Measurements from ENCODE around the gene APOM.
A peak's percentile ranks its signal among the peaks of the same experiment; 100 is the strongest.

Gene APOM

DNA sequence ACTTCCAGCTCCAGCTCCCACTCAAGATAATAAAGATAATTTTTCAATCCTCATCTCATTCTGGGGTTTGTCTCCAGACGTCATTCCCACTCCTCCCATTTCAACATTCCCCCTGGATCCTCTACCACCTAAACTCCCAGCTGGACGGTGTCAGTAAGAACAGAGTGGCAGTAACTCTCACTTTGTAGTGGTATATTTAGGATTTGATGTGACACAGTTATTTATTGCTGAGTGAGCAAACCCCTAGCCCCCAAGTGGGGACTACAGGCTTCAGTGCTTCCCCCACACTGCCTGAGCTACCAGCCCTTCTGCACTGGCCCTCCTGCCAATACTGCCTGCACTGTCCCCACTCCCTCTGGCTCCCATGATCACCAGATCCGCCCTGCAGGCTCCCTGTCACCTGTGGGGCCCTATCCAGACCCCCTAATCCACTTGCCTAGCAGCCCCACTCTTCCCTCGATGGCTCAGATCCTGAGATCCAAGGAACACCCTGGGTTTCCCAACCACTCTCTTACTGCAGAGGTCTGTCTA, 2.5 kb downstream of the APOM start:
- no peak for DNase-seq (ENCODE audit: low read depth)

DNA sequence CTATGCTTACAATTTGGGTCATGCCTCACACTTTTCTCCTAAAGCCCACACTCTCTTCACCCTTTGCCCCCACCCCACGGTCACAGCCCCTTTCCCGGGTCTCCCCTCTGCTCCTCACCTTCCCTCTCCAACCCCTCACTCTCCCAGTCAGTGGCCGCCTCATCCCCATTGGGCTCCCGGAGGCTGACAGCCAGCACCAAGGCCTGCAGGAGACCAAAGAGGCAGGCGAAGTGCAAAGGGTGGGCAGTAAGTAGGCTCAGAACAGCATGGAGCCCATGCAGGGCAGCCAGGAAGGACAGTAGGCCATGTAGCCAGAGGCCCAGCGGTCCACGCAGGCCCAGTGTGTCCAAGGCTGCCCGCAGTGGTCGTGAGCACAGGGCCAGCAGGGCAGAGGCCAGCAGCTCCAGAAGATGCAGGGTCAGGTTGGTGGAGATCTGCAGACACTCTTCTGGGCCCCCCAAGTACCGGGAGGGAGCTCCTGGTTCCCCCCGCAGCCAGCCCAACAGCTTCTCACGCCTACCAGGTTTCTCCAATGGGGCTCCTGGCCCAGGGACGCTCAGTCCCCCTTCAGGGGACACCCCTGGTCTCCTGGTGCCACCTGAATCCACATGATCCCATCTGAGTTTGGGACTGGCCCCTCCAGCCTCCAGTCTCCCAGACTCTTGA, 3.4 kb downstream of the APOM start:
- no peak for DNase-seq (ENCODE audit: low read depth)

DNA sequence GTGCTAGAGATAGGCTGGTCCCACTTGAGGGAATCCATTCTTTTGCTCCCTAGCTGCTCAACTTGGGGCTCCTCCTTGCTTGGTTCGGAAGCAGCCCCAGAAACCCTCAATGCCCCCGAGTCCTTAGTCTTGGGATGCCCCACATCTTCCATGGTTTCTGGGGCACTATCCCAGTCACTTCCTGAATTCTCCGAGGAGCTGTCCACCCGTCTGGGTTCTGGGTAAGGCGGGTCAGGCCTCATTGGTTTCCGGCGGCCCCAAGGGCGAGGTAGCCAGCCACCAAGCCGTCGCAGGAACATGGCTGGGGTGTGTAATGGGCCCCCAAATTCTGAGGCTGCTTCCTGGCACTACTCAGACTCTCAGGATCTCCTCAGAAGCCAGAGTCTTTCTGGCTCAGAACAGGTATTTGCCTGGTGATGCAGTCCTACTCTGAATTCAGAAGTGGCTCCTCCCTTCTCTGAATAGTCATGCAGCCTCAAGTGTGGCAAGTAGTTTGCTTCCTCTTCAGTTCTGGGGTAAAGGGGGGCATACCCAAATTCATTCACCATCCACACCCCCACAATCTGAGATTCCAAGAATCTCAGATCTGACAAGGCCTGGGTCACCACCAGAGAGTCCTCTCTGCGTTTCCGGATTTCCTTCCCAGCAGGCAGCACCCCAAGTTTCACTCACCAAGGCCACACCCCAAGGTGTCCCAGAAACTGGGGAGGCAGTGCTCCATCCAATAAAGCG, 4.1 kb downstream of the APOM start:
- DNase-seq (ENCODE audit: low read depth) = peak; percentile 53

DNA sequence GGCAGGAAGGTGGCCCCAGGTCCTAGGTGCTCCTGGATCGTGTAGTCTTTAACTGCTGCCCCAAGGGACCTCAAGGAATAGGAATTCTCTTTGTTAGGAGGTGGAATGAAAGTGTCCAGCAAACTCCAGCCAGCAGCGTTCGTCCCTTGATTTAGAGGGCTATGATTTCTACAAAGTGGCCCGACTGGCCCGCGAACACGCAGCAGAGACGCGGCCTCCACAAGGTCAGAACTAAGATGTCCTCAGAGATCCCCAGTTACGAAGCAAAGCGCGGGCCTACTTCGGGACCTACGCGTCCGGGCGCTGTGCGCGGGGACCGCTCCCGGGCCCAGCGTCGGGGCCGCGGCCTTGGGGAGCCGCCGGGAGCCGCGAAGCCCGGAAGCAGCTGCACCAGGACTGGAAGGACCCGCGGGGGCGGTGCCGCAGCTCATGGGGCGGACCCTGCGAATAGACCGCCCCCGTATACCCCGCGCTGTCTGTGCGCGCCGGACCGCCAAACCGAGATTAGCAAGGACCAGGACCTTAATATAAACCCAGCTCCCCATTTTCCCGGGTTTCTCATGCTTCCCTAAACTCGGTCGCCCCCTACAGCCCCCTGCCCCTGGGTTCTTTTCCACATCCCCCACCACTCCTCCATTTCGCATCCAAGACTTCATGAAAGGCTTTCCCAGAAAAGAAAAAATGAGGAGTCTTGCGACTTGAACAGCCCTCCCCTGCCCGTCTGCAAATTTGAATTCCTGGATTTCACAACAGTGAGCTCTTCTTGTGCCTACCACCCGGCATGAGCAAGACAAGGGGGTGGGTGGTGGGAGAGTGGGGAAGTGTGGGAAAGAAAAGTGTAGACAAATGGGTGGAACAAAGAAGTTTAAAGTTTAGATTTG, 4.9 kb downstream of the APOM start, which contains the start of gene C6orf47:
C6orf47 (minus strand) TSS at position 398 of the 881 bp plus-strand sequence. CDS start 831 bp downstream, outside the sequence.
- peak; percentile 84 for DNase-seq (ENCODE audit: low read depth)

DNA sequence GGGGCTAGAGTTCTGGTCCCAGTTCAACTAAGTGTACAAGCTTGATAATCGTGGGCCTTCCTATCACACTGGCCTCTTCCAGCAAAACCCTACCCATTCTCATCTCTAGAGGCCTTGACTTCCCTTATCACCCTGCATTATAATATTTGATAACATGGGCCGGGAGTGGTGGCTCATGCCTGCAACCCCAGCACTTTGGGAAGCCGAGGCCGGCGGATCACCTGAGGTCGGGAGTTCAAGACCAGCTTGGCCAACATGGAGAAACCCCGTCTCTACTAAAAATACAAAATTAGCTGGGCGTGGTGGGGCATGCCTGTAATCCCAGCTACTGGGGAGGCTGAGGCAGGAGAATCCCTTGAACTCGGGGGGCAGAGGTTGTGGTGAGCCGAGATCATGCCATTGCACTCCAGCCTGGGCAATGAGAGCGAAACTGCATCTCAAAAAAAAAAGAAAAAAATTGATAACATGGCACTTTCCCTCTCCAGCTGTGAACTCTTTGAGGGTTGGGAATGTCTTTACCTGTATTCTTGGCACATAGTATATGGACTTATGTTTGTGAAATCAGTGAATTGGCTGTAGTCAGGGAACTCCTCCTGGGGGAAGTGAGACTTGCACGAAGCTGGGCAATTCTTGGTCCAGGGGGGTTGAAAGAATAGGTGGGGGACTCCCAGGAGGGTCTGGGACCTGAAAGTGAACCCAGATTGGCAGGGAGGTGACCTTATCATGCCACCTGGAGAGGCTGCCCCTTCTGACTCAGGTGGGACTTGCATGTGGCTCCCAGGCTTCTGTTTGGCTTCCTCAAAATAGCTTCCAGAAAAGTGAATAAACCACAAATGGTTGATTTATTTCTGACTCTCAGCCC, 5.8 kb downstream of the APOM start:
- no peak for DNase-seq (ENCODE audit: low read depth)

DNA sequence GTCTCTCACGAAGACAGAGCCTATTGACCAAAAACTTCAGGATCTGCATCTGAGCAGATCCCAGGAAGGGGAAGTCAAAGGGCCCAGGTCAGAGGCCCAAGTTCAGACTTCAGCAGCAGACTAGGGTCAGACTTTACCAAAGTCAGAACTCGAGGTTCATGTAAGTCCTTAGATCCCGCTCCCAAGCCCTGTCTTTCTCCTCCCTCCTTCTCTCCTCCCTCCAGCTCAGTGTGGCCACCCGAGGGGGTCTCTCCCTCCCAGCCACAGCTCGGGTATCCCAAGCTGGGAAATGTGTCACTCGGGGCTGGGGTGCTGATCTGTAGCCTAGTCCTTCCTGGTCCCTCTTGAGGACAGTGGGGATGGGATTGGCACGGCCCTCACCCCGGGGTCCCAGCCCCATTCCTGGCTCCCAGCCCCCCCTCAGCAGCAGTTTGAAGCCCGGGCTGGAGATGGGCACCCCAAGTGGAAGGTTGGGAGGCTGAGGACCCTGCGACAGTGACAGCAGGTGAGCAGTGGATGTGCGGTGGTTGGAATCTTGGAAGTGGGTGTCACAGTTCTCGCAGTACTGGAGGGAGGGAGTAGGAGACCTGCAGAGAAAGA, 6.5 kb downstream of the APOM start:
- no peak for DNase-seq (ENCODE audit: low read depth)

DNA sequence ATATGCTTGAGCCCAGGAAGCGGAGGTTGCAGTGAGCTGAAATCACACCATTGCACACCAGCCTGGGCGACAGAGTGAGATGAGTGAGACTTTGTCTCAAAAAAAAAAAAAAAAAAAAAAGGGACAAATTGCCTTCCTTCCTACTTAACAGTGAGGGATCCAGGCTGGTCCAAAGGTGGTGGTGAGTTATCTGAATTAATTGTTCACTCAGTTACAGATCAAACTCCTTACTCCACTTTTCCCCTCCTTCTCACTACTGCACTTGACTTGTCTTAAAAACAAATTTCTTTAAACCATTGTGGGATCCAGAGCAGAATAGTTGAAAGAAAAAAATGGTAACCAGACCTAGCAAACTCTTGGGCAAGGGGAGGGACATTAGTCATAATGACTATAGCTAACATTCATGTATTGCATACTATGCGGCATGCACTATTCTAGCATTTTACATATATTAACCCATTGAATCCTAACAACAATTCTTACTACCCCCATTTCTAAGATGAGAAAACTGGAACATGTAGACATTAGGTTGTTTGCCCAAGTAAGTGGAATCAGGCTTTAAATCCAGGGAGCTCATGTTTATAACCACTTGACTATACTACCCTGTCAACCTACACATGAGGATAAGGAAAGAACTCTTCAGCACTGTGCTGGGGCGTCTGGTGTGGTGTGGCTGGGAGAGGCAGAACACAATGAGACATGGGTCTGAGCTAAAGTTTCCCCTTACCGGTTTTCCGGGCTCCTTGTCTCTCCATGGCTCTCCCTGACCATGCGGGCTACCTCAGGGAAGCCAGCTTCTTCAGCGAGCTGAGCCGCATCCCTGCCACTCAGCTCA, 7.6 kb downstream of the APOM start:
- DNase-seq (ENCODE audit: low read depth) = peak; percentile 23

DNA sequence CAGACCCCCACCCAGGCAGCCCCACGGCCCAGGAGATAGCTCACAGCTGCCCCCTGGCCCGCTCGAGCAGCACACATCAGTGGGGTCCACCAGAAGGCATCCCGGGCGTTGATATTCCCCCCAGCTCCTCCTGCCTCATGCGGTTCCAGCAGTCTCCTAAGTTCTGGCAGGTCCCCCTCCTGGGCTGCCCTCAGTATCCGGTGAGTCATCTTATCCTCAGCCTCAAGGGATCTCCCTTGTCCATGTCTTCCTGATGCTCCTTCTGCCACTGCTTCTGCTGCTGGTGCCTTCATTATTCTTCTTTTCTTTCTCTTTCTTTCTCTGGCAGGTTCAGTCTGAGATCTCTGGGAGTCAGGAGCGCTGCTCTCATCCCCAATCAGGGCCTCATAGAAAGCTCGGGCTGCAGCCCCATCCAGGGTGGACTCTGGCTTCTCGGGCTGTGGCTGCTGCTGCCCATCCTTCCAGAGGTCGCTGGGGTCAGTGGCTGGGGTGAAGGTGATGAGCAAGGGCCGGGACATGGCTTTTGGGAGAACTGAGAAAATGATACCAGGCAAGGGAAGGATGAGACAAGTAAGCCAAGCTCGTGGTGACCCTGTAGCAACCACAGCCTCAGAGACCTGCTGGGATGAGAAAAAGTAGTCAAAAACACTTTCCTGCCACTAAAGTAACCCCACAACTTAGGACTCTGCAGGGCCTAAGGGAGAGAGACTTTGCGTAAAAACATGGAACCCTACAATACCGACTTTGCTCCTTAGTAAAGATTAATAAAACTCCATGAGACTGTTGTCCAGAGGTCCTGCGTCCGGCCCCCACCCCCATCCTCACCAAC, 8.5 kb downstream of the APOM start:
- peak; percentile 89 for DNase-seq (ENCODE audit: low read depth)

DNA sequence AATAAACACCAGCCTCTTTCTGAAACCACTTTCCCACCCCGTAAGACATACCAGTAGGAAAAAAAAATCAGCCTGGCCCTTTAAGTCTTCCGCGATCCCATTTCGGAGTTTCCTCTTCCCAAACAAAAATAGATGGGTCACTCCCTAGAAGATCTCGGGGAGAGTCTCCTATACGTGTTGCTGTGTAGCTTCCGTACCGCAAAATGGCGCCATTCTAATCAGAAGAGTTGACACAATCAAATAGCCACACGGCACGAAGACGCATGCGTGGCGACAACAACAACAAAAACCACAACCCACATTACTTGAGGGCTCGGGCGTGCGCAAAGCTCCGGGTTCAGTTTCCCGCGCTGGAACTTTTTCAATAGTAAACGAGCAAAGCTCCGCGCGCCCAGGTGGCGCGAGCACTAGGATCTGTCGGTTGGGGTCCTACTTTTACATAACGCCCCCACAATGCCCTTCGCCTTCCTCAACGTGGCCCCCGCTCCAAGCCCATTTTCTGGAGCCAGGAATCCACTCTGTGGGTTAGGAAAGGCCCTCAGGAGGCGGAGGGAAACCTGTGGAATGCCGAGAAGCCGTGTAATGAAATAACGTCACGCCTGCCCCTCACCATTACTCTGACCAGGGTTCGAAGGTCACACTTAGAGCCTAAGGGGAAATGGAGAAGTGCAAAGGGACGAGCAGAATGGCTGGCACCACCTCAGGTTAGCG, 9.3 kb downstream of the APOM start, which contains the start of gene GPANK1:
GPANK1 (minus strand) TSS at position 208 of the 711 bp plus-strand sequence. CDS start 519 bp downstream, outside the sequence.
- peak; percentile 97 for DNase-seq (ENCODE audit: low read depth)

DNA sequence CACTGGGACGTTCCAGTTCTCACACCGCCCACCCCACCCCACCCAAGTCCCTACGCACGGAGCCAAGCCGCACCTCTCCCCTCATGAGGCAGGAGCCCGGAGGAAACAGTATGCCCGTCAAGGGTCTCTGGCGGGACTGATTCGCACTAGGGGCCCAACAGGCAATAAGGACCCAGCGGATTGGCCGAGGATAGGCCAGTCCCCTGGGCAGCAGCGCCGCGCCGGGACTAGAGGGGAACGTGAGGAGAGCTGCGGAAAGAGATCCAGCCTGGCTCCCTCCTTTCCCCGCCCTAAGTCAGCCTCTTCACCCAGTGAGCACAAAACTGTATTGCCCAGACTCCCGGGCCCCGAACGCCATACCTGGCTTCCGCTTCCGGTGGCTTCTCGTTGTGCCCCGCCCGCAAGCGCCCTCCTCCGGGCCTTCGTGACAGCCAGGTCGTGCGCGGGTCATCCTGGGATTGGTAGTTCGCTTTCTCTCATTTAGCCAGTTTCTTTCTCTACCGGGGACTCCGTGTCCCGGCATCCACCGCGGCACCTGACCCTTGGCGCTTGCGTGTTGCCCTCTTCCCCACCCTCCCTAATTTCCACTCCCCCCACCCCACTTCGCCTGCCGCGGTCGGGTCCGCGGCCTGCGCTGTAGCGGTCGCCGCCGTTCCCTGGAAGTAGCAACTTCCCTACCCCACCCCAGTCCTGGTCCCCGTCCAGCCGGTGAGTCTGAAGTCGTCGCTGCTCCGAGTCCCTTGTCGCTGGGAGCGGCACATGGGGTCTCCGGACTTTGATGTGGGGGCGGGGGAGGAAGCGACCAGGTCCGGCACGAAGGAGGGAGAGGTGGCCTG, 10.0 kb downstream of the APOM start, which contains the start of gene CSNK2B:
CSNK2B (plus strand) TSS at position 580 of the 836 bp plus-strand sequence. CDS start 752 bp downstream, outside the sequence.
- DNase-seq (ENCODE audit: low read depth) = peak; percentile 98

DNA sequence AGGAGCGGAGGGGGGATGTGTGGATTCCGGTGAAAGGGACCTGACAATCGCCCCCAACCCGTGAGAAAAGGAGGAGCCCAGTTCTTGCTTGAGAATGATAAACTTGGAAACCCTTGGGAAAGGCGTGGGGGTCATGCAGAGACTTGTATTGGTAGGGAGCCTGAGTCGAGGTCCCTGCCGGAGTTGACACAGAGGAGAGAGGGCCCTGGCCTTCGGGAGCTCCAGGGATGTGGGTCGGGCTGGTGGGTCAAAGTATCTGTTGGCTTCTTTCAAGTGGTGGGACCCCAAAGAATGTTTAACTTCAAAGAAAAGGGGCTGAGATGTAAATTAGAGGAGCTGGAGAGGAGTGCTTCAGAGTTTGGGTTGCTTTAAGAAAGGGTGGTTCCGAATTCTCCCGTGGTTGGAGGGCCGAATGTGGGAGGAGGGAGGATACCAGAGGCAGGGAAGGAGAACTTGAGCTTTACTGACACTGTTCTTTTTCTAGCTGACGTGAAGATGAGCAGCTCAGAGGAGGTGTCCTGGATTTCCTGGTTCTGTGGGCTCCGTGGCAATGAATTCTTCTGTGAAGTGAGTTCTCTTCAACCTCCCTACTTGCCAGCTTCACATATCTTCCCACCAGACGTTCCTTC, 10.8 kb downstream of the APOM start:
- peak; percentile 34 for DNase-seq (ENCODE audit: low read depth)

DNA sequence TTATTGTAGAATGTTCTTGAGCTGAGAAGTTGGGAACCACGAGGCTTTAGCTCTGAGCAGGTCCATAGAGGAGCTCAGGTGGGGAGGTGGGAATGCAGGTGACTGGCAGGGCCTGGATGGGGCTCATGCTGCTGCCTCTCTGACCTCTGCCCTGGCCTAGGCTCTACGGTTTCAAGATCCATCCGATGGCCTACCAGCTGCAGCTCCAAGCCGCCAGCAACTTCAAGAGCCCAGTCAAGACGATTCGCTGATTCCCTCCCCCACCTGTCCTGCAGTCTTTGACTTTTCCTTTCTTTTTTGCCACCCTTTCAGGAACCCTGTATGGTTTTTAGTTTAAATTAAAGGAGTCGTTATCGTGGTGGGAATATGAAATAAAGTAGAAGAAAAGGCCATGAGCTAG, 14.0 kb downstream of the APOM start, which contains the start of gene LY6G5B:
LY6G5B (plus strand) TSS at position 301 of the 400 bp plus-strand sequence. CDS start 975 bp downstream, outside the sequence.
- DNase-seq (ENCODE audit: low read depth) = no peak

DNA sequence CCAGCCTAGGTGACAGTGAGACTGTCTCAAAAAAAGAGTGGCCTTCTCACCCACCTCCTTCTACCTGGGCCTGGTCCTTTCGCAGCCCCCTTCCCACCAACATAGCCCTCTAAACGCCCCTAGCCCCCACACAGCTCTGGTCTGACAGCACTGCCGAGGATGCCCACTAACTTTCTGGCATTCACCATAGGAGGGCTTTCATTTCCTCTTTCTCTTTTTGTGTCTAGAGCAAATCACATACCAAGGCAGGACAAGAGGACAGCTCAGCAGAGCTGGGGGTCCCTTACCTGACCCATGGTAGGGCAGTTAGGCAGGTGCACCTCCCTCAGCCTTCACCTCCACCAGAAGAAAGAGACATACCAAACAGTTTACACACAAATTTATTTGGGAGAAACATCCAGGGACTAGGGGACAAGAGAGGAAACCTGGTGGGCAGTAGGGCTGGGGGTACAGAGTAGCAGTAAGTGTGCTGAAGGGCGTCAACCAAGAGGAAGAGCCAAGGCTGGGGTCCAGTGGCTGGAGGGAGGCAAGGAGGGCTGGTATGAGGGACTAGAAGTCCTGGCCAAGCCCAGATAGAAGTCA, 20.7 kb downstream of the APOM start:
- no peak for DNase-seq (ENCODE audit: low read depth)

DNA sequence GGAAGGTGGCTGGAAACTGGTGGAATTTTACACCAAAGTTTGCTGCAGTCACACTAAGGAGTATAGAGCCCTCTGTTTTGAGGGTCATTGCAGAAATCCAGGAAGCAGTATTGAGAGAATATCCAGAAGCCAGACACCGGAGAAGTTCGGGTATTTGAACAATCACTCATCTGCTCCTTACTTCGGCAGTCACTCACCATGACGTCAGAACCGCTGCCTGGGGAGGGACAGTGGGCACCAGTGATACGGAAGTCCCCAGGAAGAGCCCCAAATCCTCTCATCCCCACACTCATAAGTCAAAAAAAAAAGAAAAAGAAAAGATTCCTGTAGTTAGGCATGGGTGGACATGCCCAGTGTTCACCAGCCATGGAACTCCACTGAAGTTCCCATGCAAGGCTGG, 21.2 kb downstream of the APOM start:
- no peak for DNase-seq (ENCODE audit: low read depth)

DNA sequence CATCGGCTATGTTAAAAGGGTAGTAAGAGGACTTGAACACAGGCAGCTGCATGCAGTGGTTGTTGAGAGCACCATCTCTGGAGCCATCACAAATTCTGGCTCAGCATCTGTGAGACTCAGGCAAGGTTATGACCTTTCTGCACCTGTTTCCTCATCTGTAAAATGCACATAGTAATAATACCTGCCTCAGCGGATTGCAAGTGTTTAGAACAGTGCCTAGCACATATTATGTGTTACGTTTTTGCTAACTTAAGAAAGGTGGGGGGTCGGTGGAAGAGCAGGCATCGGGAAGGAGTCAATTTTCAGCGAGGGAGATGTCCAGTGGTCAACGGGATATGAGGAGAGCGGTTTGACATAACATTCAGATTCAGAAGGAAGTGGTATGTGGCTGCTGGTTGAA, 22.3 kb downstream of the APOM start:
- DNase-seq (ENCODE audit: low read depth) = no peak

Measured in EH (cell line).